RWPE1 (cell line): ENCODE data around the gene NRIP1.

Source experiments
- CTCF ChIA-PET: fragments of 350-600 bp; sonication (Branson Sonifier 250); formaldehyde crosslinking; extraction: SDS; loops from one replicate; lab custom pipeline; 2021; lab: Yijun Ruan, JAX
- POLR2A ChIA-PET: fragments of 400-600 bp; formaldehyde crosslinking; extraction: SDS; loops from one replicate; lab custom pipeline; 2020; ENCODE audit warnings: antibody characterized with exemption; ENCODE audit not compliant: low non-redundant PET; lab: Yijun Ruan, JAX
- DNase-seq: peaks from one replicate; pipeline ENCODE4 v3.0.0; 2012; ENCODE audit warnings: low spot score
- H3K27ac ChIP-seq: fragments of 450-650 bp; 2 replicates; pipeline ENCODE4 v1.5.1; 2017
- CTCF ChIP-seq: fragments of 450-650 bp; conservative IDR thresholded peaks from 2 replicates; pipeline ENCODE4 v1.5.1; 2017; ENCODE audit warnings: low read depth, mild to moderate bottlenecking

The NRIP1 gene

DNA sequence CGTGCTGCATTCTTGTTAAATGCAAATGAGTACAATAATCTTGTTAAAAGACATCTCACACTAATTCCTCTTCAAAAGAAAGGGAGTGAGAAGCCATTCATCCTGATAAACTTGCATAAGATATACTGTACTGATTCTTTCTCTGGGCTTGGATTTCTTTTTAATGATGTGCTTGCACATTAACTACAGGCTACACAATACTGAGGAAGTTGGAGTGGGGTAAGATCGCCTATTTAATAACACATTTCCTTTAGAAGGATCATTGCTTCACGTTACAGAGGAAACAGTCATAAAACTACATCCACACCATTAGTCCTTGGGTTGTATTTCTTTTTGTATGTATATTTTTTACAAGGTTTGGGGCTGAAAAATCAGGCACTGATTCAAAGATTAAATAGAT, 36.6 kb downstream of the NRIP1 start:
- H3K27ac ChIP-seq: no peak overlapping the region
- TF ChIP-seq CTCF: no peak
- no peak for DNase-seq
- POLR2A ChIA-PET: no interaction called here
- CTCF ChIA-PET: interaction anchor here (0.5 kb wide), 1 partner anchor 125 kb away, joined by 3 read pairs; no protein-coding TSS in a partner anchor

DNA sequence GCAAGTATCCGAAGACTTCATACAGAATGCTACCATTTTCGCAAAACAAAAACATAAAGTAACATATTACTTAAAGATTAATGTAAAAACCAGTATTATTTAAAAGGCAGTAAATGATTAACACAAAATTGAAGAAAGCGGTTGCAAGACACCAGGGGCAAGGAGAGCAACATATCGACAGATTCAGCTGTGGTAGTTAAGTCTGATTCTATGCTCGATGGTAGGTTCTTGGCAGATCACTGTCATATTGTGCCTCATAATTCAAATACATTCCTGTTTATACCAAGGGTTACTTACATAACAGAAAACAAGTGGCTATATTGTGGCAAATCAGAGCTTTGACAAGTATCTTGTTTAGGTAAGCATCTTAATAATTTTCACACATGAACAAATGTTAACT, 37.7 kb downstream of the NRIP1 start:
- ChIA-PET POLR2A (no interaction called here), CTCF (no interaction called here)
- no peak for DNase-seq
- no peak overlapping the region for H3K27ac ChIP-seq
- no peak for TF ChIP-seq CTCF

DNA sequence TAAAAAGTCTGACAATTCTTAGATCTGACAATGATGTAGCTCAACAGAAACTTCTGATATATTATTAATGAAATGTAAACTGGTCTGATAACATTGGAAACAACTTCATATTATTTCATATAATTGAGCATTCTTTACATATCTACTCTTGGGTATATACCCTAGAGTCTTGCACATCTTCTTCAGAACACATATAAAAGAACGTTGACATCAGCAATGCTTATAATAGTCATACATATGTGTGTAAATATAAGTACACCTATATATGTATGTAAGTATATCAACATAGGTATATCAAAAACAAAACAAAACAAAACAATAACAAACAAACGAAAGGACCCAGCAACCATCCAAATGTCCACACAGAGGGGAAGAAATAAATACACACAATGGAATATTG, 38.4 kb downstream of the NRIP1 start:
- TF ChIP-seq CTCF: no peak
- DNase-seq: no peak
- H3K27ac ChIP-seq: no peak overlapping the region
- POLR2A ChIA-PET: no interaction called here
- CTCF ChIA-PET: interaction anchor here (0.7 kb wide), 1 partner anchor 227 kb away, joined by 3 read pairs; no protein-coding TSS in a partner anchor

DNA sequence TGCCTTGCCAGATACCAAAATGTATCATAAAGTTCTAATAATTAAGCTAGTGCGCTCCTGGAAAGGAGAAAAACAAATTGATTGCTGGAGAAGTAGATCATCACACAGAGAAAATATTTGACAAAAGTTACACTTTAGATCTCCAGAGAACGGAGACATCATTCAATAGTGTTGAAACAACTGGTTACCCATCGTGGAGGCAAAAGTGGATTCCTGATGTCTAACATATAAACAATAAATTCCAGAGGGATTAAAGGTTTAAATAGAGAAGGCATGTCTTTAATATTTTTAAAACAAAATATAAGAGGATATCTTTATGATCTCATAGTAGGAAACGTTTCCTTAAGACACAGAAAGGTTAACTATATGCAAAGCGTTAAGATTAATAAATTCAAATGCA, 41.0 kb downstream of the NRIP1 start:
- no peak for DNase-seq

GRCh38 chr21:15022608-15023261, 42.1 kb downstream of the NRIP1 start:
- no peak for TF ChIP-seq CTCF
- no peak for DNase-seq
- ChIA-PET CTCF (no interaction called here), POLR2A (no interaction called here)
- H3K27ac ChIP-seq: no peak overlapping the region

More for the DNA sequence above, 41.0 kb downstream of the NRIP1 start:
- no peak overlapping the region for H3K27ac ChIP-seq
- ChIA-PET POLR2A (no interaction called here), CTCF (no interaction called here)
- no peak for TF ChIP-seq CTCF

GRCh38 chr21:15020797-15021196, 44.0 kb downstream of the NRIP1 start:
- POLR2A ChIA-PET: no interaction called here
- no peak overlapping the region for H3K27ac ChIP-seq
- CTCF ChIA-PET: interaction anchor here (0.6 kb wide), 1 partner anchor 104 kb away, joined by 6 read pairs; no protein-coding TSS in a partner anchor
- no peak for TF ChIP-seq CTCF
- no peak for DNase-seq
